Measurements from ENCODE around the gene FFAR3. TPM values are rescaled to one million over a fixed set of nuclear protein-coding genes. Genes with fewer than 3 reads are reported as not detected.
"Not testable (repeated sequence)": the region's sequence is repeated elsewhere in the genome, so short reads cannot be mapped to it uniquely, and the experiment has no call there.

FFAR3 gene
- total RNA-seq, 2 experiments from 2014 or later: 1.1 TPM

DNA sequence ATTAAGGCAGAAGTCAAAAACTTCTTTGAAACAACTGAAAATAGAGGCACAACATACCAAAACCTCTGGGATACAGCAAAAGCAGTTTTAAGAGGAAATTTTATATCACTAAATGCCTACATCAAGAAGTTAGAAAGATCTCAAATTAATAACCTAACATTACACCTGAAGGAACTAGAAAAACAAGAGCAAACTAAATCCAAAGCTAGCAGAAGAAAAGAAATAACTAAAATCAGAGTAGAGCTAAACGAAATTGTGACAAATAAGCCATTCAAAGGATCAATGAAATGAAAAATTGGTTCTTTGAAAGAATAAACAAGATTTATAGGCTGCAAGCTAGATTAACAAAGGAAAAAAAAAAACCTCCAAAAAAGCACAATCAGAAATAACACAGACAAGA lies 10.1 kb downstream of the FFAR3 start:
- Mint-ChIP-seq H3K27ac (no peak overlapping the region), H3K4me3 (no peak overlapping the region), H3K4me1 (ENCODE audit: low read depth) (peaks cover 6% of the 10 kb centered on the region), H3K27me3 (peaks cover 2% of the 10 kb centered on the region), H3K9me3 (peaks cover 3% of the 10 kb centered on the region), H3K36me3 (no peaks in the 10 kb centered on the region)
- ChIA-PET CTCF (no interaction called here), POLR2A (no interaction called here)
- DNase-seq: no peak
- intact Hi-C loops (cut with micrococcal nuclease): no loop called here

DNA sequence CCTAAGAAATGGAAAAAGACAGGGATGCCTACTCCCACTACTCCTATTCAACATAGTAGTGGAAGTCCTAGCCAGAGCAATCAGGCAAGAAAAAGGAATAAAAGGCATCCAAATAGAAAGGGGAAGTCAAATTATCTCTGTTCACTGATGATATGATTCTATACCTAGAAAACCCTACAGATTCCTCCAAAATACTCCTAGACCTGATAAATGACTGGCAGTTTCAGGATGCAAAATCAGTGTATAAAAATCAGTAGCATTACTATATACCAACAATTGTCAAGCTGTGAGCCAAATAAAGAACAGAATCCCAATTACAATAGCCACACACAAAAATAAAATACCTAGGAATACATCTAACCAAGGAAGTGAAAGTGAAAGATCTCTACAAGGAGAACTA lies 11.3 kb downstream of the FFAR3 start:
- CTCF ChIA-PET: interaction anchor here (1.0 kb wide), 1 partner anchor 97 kb away, joined by 3 read pairs; no protein-coding TSS in a partner anchor
- intact Hi-C loops (cut with micrococcal nuclease): no loop called here
- DNase-seq: no peak
- Mint-ChIP-seq H3K36me3 (no peaks in the 10 kb centered on the region), H3K4me1 (ENCODE audit: low read depth) (peaks cover 8% of the 10 kb centered on the region), H3K27me3 (peaks cover 2% of the 10 kb centered on the region), H3K4me3 (no peak overlapping the region), H3K9me3 (peaks cover 3% of the 10 kb centered on the region), H3K27ac (no peak overlapping the region)
- POLR2A ChIA-PET: no interaction called here

DNA sequence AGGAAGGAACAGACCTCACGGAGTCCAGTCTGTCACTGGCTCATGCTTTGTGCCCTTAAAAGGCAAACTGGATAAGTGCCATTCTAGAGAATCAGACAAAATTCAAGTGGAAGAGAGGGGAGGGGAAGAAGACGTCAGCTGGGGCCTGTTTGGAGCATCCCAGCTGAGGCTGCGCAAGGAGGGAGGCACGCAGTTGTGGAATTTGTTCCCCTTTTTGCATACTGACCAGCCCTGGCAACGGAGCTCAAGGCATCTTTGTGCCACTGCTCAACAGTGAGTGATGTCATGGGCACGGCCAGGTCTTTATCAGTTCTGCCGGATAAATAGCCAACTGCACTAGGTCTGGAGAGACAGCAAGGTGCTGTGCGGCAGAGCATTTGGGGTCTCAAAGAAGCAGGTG lies 12.5 kb downstream of the FFAR3 start, which contains the start of gene GPR42:
TSS of gene GPR42 (plus strand) at position 347 of the 400 bp plus-strand sequence. CDS start 292 bp downstream, outside the sequence.
- peaks cover 3% of the 10 kb centered on the region for H3K9me3 Mint-ChIP-seq
- ChIA-PET CTCF (no interaction called here), POLR2A (no interaction called here)
- H3K27ac Mint-ChIP-seq: no peak within 1 kb of the TSS
- H3K27me3 Mint-ChIP-seq: peaks cover 2% of the 10 kb centered on the region
- no peak for DNase-seq
- intact Hi-C loops (cut with micrococcal nuclease): no loop called here
- peaks cover 15% of the 10 kb centered on the region for H3K4me1 Mint-ChIP-seq (ENCODE audit: low read depth)
- no peak within 1 kb of the TSS for H3K4me3 Mint-ChIP-seq
- no peaks in the 10 kb centered on the region for H3K36me3 Mint-ChIP-seq

DNA sequence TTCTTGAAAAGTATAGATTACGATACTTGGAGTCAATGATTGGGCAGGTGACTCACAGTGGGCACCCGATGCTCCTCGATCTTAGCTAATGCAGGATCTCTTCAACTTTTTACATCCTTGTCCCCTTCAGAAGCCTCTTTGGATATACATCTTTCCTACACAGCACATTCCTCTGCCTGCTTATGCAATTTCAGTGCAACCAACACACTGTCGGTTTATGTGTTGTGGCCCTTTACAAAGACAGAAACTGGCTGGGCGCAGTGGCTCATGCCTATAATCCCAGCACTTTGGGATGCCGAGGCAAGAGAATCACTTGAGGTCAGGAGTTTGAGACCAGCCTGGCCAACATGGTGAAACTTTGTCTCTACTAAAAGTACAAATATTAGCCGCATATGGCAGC lies 15.2 kb downstream of the FFAR3 start:
- intact Hi-C loops (cut with micrococcal nuclease): no loop called here
- DNase-seq: no peak
- Mint-ChIP-seq H3K36me3 (no peaks in the 10 kb centered on the region), H3K4me1 (ENCODE audit: low read depth) (peaks cover 17% of the 10 kb centered on the region), H3K4me3 (no peak overlapping the region), H3K27ac (no peak overlapping the region), H3K9me3 (peaks cover 6% of the 10 kb centered on the region), H3K27me3 (peaks cover 4% of the 10 kb centered on the region)
- ChIA-PET CTCF (no interaction called here), POLR2A (no interaction called here)

DNA sequence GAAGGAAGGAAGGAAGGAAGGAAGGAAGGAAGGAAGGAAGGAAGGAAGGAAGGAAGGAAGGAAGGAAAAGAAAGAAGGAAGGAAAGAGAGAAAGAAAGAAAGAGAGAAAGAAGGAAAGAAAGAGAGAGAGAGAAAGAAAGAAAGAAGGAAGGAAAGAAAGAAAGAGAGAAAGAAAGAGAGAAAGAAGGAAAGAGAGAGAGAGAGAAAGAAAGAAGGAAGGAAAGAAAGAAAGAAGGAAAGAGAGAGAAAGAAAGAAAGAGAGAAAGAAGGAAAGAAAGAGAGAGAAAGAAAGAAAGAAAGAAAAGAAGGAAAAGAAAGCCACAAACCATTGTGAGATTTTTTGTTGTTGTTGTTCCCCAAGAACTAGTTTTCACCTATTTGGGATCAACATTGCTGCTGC lies 15.8 kb downstream of the FFAR3 start:
- H3K27ac Mint-ChIP-seq; intact Hi-C loops (cut with micrococcal nuclease); CTCF ChIA-PET; H3K36me3 Mint-ChIP-seq; H3K27me3 Mint-ChIP-seq; POLR2A ChIA-PET; H3K4me3 Mint-ChIP-seq; DNase-seq; H3K9me3 Mint-ChIP-seq: not testable (repeated sequence)
- peaks cover 17% of the 10 kb centered on the region for H3K4me1 Mint-ChIP-seq (ENCODE audit: low read depth)

DNA sequence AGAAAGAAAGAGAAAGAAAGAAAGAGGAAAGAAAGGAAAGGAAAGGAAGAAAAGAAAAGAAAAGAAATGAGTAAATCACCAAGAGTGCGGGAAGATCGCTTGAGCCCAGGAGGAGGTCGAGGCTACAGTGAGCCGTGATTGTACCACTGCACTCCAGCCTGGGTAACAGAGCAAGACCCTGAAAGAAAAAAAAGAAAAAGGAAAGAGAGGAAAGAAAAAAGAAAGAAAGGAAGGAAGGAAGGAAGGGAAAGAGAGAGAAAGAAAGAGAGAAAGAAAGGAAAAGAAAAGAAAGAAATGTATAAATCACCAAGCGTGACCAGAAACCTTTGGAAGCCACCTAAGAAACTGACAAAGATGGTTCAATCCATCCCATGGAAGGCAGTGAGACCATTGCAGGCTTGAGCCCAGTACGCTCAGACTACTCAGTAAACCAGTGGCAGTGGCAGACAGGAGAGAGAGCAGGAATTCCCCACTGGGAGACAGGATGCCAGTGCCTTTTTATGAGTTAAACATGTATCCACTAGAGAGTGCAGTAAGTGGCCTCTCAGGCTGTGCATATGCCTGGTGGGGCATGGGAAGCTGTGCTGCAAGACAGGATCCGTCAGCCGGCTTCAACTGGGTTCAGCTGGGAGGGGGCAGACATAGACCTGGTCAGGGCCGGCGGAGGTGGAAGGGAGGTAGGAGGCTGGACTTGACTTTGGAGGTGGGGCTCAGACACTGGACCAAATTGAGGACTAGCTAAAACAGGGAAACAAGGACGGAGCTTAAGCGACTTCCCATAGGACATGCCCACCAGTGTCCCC lies 17.4 kb downstream of the FFAR3 start:
- intact Hi-C loops (cut with micrococcal nuclease): no loop called here
- no peak overlapping the region for H3K27ac Mint-ChIP-seq
- no peaks in the 10 kb centered on the region for H3K36me3 Mint-ChIP-seq
- CTCF ChIA-PET: interaction anchor here (0.5 to 1.7 kb wide), 3 partner anchors 22 to 26 kb away, joined by 3 to 6 read pairs (median 3); no protein-coding TSS in a partner anchor
- no peak for DNase-seq
- H3K4me3 Mint-ChIP-seq: no peak overlapping the region
- peaks cover 14% of the 10 kb centered on the region for H3K4me1 Mint-ChIP-seq (ENCODE audit: low read depth)
- POLR2A ChIA-PET: no interaction called here
- H3K9me3 Mint-ChIP-seq: peaks cover 4% of the 10 kb centered on the region
- H3K27me3 Mint-ChIP-seq: peaks cover 6% of the 10 kb centered on the region

DNA sequence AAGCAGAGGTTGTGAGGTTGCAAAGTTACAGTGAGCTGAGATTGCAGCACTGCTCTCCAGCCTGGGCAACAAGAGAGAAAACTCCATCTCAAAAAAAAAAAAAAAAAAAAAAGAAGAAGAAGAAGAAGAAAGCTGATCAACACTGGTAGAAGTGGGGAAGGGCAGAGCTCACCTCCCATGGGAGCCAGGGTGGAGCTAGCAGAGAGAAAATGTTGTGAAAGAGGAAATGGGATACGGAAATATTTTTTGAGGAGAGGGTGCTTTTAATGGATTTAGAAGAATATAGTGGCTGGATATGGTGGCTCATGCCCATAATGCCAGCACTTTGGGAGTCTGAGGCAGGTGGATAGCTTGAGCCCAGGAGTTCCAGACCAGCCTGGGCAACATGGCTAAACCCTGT lies 19.4 kb downstream of the FFAR3 start:
- Mint-ChIP-seq H3K27me3 (peaks cover 13% of the 10 kb centered on the region), H3K9me3 (peaks cover 4% of the 10 kb centered on the region), H3K27ac (no peak overlapping the region), H3K4me1 (ENCODE audit: low read depth) (peaks cover 14% of the 10 kb centered on the region), H3K36me3 (no peaks in the 10 kb centered on the region), H3K4me3 (no peak overlapping the region)
- no peak for DNase-seq
- POLR2A ChIA-PET: no interaction called here
- intact Hi-C loops (cut with micrococcal nuclease): no loop called here
- CTCF ChIA-PET: interaction anchor here (1.7 kb wide), 1 partner anchor 118 kb away, joined by 4 read pairs; no protein-coding TSS in a partner anchor

DNA sequence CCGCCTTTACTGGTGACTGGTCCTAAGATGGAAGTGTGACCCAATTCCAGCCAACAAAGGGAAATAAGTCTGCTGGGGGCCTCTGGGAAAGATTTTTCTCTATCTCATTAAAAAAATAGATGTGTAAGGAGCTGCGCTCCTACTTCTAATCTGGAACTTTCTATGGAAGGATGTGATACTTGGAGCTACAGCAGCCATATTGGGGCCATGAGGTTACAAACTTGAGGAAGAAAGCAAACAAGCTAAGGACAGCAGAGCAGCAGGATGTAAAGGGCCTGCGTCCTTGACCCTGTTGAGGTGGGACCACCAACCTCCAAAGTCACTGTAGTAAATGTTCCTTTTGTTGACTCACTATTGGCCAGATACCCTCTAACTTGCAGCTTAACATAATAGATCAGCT lies 20.1 kb downstream of the FFAR3 start:
- Mint-ChIP-seq H3K27me3 (peaks cover 16% of the 10 kb centered on the region), H3K27ac (no peak overlapping the region), H3K9me3 (peaks cover 4% of the 10 kb centered on the region), H3K4me1 (ENCODE audit: low read depth) (peaks cover 14% of the 10 kb centered on the region), H3K4me3 (no peak overlapping the region), H3K36me3 (no peaks in the 10 kb centered on the region)
- DNase-seq: no peak
- ChIA-PET CTCF (interaction anchor here (0.5 to 1.7 kb wide), 3 partner anchors 117 to 422 kb away, joined by 3 to 4 read pairs (median 3); no protein-coding TSS in a partner anchor), POLR2A (no interaction called here)
- intact Hi-C loops (cut with micrococcal nuclease): no loop called here

DNA sequence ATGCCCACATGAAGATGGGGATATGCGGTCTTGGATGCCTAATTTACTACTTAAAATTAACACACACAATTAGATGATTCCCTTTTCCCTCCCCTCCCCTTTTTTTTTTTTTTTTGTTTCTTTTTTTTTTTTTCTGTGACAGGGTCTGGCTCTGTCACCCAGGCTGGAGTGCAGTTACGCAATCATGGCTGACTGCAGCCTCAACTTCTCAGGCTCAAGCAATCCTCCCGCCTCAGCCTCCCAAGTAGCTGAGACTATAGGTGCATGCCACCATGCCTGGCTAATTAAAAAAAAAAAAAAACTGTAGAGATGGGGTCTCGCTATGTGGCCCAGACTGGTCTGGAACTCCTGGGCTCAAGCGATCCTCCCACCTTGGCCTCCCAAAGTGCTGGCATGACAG lies 21.3 kb downstream of the FFAR3 start:
- H3K9me3 Mint-ChIP-seq; POLR2A ChIA-PET; H3K36me3 Mint-ChIP-seq; intact Hi-C loops (cut with micrococcal nuclease); CTCF ChIA-PET; H3K27ac Mint-ChIP-seq; H3K4me3 Mint-ChIP-seq; DNase-seq: not testable (repeated sequence)
- Mint-ChIP-seq H3K27me3 (peaks cover 16% of the 10 kb centered on the region), H3K4me1 (ENCODE audit: low read depth) (peaks cover 12% of the 10 kb centered on the region)

DNA sequence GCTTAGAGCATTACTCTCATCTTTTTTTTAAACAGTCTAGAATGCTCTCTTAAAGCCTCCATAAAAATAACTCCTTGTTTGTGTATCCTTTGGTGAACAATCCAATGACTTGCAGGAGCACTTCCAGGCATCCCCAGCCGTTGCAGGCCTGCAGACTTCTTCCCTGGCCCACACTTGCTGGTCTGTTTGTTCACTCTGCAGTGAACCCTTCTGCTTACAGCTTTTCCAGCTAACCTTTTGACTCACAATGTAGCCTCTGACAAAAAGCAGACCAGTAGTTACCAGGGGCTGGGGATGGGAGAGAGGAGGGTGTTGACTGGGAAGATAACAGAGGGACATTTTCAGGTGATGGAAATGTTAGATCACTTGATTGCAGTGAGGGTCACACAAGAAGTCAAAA lies 21.7 kb downstream of the FFAR3 start:
- H3K4me1 Mint-ChIP-seq (ENCODE audit: low read depth): peaks cover 8% of the 10 kb centered on the region
- peaks cover 18% of the 10 kb centered on the region for H3K27me3 Mint-ChIP-seq
- no peak overlapping the region for H3K27ac Mint-ChIP-seq
- CTCF ChIA-PET: interaction anchor here (1.4 kb wide), 1 partner anchor 115 kb away, joined by 4 read pairs; no protein-coding TSS in a partner anchor
- H3K36me3 Mint-ChIP-seq: peaks cover 2% of the 10 kb centered on the region
- H3K9me3 Mint-ChIP-seq: peaks cover 6% of the 10 kb centered on the region
- intact Hi-C loops (cut with micrococcal nuclease): no loop called here
- POLR2A ChIA-PET: no interaction called here
- DNase-seq: no peak
- H3K4me3 Mint-ChIP-seq: no peak overlapping the region

DNA sequence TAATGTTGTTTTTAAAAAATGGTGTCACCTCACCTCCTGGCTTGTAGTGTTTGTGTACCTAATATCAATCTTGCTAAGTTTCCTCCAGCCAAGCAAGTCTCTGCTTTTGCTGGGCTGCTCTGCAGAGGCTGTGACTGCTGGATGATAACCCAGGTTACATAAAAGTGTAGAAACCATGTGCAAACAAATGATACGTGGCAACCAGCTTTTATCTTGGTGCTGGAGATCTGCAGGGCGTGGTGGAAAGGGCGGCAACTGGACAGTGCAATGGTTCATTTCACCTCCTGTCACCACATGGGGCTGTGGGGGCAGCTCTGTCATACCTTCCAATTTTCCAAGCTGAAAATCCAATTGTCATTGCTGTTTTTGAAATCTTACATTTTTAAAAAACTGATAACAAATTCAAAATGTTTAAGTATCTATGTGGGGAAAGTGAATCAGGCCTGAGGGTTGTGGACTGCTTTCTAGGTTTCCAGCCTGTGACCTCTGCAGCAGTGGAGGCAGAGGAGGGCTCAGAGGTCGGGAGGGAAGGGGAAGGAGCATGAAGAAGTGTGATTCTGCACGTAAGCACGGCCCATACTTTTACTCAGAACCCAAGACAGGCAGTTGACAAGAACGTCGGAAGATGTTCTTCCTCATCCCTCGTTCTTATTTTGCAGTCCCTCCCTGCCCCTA lies 22.3 kb downstream of the FFAR3 start:
- ChIA-PET CTCF (interaction anchor here (1.4 kb wide), 1 partner anchor 114 kb away, joined by 4 read pairs; no protein-coding TSS in a partner anchor), POLR2A (no interaction called here)
- DNase-seq: no peak
- H3K36me3 Mint-ChIP-seq: peaks cover 2% of the 10 kb centered on the region
- H3K4me1 Mint-ChIP-seq (ENCODE audit: low read depth): peaks cover 5% of the 10 kb centered on the region
- no peak overlapping the region for H3K4me3 Mint-ChIP-seq
- intact Hi-C loops (cut with micrococcal nuclease): no loop called here
- H3K27ac Mint-ChIP-seq: no peak overlapping the region
- peaks cover 6% of the 10 kb centered on the region for H3K9me3 Mint-ChIP-seq
- H3K27me3 Mint-ChIP-seq: peaks cover 18% of the 10 kb centered on the region

DNA sequence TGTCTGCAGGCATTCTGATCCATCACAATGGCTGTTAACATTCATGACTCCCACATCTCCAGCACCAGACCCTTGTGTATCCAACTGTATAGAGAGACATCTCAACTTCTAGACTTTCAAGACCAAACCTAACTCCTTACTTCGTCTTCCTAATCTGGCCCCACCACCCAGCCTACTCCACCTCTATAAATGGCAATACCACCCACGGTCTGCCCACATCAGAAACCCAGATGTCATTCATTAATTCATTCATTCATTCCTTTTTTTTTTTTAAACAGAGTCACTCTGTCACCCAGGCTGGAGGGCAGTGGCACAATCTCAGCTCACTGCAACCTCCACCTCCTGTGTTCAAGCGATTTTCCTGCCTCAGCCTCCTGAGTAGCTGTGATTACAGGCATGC lies 23.1 kb downstream of the FFAR3 start:
- CTCF ChIA-PET: interaction anchor here (1.4 kb wide), 1 partner anchor 114 kb away, joined by 4 read pairs; no protein-coding TSS in a partner anchor
- no peak for DNase-seq
- Mint-ChIP-seq H3K27ac (no peak overlapping the region), H3K4me1 (ENCODE audit: low read depth) (peaks cover 5% of the 10 kb centered on the region), H3K4me3 (no peak overlapping the region), H3K9me3 (peaks cover 9% of the 10 kb centered on the region), H3K27me3 (peaks cover 18% of the 10 kb centered on the region), H3K36me3 (peaks cover 2% of the 10 kb centered on the region)
- POLR2A ChIA-PET: no interaction called here
- intact Hi-C loops (cut with micrococcal nuclease): no loop called here

Measured in activated CD4-positive, alpha-beta memory T cell treated with anti-CD3 and anti-CD28 coated beads for 36 hours (primary cell).